CD4-positive, alpha-beta T cell treated with Interleukin-6 for 4 hours (primary cell): ENCODE data around the gene MOGAT2.
A peak's percentile ranks its signal among the peaks of the same experiment; 100 is the strongest.
"Not testable (repeated sequence)": the region's sequence is repeated elsewhere in the genome, so short reads cannot be mapped to it uniquely, and the experiment has no call there.

Experiments used
- DNase-seq: peaks from one replicate; pipeline ENCODE4 v3.0.0-alpha.2; 2020; ENCODE audit warnings: mixed read lengths

MOGAT2 gene

DNA sequence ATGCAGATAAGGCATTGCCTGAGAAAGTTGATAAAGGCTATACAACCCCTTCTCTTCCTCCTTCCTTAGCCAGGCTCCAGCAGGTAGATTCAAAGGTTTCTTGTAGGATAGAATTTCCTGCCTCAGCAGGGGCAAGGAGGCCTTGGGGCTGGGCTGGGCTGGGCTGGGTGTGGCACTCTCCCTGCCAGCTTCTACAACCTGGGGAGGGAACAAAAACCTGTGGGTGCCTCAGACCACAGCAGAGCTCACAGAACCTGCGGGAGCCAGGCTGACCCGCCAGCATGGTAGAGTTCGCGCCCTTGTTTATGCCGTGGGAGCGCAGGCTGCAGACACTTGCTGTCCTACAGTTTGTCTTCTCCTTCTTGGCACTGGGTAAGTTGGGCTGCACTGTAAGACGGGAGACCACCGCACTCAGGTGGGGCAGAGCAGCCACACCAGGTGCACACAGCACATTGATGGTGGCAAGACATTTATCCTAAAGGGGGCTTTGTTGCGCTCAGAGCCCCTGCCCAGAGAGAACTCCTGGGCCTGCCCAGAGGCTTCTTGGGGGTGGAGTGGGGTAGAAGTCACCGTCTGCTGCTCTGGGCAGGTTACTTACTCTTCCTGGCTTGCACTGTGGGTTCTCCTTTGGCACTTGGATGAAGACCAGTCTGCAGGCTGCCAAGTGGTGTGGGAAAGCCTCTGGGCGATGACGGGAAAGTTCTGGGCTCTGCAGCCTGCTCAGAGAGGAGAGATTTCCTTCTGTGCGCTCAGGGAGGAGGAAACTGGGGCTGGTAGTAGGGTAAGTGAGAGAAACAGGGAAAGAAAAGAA, at the start of gene MOGAT2:
MOGAT2 (plus strand) TSS at position 231 of the 811 bp plus-strand sequence; CDS start at position 282, 51 bp downstream.
- no peak for DNase-seq

DNA sequence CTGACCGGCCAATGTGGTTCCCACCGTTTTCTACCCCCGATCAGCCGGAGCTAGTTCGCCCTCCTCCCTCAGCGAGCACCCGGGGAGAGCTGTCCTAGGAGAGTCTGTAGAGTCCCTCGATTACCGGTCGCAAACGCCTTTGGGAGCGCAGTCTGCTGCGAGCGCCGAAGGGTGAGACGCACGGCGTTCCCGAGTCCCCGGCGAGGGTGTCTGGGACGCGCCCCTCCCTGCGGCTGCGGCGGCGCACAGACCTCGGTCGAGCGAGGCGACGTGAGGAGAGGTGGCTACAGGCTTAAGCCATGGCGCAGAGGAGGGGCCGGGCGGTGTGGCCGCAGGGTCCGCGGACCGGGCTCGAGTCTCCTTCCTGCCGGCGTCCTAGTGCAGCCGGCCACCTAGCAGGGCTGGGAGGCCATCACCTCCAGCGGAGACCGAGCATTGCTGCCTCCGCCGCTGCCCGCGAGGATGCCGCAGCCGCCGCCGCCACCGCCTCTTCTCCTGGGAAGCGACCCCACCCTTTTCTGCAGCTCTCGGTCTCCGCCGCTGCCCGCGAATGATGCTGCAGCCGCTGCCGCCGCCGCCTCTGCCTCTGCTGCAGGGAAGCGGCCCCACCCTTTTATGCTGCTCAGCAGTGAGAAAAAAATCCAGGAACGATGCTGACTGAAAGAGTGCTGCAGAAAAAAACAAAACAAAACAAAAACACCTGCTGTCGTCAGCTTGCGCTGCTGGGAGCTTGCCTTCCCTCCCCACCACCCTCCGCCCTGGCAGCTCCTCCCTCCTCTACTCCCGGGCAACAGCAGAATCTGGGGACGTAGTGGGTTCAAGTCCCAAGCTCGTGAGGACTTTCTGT, 49.0 kb upstream of the MOGAT2 start, which contains the start of gene MAP6:
MAP6 (minus strand) TSS at position 588 of the 847 bp plus-strand sequence. CDS start 669 bp downstream, outside the sequence.
- DNase-seq, result no peak

DNA sequence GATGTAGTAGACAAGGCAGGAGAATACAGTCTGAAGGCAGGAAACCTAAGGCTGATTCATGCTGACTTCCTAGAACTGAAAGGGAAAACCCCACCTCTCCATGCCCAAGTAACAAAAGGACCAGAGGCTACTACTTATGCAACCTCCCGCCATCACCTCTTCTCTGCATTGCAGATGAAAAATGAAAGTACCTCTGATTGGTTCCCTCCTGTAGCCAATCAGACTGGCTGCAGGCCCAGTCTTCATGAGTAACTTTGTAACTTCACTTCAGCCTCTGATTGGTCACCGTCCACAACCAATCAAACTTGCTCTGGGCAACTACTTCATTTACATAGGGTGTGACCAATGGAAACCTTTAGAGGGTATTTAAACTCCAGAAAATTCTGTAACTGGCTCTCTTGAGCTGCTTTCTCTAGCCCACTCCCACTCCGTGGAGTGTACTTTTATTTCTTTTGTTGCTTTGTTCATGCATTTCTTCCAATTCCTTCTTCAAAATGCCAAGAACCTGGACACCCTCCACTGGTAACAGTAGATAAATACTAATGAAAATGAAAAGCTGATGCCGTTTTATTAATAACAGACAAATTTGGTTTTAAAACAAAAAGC, 43.6 kb upstream of the MOGAT2 start:
- no peak for DNase-seq

DNA sequence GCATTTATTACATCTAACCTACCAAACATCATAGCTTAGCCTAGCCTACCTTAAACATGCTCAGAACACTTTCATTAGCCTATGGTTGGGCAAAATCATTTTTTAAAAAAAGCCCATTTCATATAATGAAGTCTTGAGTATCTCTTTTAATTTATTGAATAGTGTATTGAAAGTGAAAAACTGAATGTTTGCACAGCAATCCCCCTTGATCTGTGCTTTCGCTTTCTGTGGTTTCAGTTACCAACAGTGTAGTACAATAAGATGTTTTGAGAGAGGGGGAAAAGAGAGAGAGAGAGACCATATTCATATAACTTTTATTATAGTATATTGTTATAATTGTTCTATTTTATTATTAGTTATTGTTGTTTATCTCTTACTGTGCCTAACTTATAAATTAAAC, 40.4 kb upstream of the MOGAT2 start:
- DNase-seq, result no peak

DNA sequence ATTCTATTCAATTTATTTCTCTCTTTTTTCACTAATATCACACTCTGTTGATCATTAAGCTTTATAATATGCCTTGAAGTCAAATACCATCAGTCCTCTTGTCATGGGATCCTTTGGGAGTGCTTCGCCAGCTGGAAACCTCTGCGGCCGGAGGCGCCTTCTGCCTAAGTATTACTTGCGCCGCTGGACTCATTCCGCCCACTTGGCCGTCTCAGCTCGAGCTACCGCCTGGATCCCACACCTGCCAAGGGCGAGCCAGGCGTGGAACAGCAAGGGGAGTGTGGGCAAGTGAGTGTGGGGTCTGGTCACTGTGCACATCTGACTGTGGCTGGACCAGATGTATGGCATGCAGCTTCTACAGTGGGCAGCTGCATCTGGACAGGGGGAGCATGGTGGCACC, 39.7 kb upstream of the MOGAT2 start:
- no peak for DNase-seq

DNA sequence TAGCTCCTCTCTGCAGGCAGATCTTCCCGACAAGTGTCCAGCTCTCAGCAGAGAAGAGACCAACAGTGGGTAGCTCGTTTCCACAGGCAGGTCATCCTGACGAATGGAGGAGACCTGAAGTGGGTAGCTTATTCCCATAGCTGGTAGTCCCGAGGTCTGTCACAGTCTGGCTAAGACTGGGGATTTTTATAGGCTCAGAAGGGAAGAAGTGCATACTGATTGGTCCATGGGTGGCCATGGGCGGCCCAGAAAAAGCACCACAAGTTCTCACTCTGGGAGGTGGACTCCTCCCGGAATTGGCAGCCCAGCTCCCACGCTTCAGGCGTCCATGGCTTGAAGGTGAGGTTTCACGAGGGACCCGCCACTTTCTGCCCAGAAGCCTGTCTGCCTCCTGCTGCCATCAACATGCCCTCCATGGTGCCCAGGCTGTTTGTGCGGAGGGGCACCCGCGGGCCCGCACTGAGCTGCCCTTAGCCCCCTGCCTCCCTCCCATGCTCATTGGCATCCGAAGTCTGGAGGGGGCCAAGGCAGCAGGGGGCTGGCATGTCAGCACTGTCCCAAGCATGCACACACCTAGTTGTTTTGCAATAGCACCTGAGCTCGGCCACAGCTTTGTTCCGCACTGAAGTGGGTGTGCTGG, 38.9 kb upstream of the MOGAT2 start:
- no peak for DNase-seq

DNA sequence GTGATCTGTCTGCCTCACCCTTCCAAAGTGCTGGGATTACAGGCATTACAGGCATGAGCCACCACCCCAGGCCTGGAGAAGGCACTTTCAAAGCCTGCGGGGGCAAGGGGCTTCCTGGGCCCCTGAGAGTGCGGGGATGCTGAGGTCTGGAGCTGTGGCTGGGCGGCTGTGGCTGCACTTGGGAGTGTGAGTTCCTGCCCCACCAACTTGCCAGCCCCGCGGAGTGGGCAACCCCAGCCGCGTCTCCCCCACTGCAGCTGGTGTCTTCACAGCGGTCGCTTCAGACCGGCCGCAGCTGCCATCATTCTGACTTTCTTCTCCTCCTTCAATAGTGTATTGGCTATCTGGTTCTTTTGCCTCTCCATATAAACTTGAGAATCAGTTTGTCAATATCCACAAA, 38.1 kb upstream of the MOGAT2 start:
- DNase-seq, result no peak

DNA sequence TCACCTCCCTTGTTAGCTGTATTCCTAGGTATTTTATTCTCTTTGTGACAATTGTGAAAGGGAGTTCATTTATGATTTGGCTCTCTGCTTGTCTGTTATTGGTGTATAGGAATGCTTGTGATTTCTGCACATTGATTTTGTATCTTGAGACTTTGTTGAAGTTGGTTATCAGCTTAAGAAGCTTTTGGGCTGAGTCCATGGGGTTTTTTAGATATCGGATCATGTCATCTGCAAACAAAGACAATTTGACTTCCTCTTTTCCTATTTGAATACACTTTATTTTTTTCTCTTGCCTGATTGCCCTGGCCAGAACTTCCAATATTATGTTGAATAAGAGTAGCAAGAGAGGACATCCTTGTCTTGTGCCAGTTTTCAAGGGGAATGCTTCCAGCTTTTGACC, 33.8 kb upstream of the MOGAT2 start:
- not testable (repeated sequence) for DNase-seq

DNA sequence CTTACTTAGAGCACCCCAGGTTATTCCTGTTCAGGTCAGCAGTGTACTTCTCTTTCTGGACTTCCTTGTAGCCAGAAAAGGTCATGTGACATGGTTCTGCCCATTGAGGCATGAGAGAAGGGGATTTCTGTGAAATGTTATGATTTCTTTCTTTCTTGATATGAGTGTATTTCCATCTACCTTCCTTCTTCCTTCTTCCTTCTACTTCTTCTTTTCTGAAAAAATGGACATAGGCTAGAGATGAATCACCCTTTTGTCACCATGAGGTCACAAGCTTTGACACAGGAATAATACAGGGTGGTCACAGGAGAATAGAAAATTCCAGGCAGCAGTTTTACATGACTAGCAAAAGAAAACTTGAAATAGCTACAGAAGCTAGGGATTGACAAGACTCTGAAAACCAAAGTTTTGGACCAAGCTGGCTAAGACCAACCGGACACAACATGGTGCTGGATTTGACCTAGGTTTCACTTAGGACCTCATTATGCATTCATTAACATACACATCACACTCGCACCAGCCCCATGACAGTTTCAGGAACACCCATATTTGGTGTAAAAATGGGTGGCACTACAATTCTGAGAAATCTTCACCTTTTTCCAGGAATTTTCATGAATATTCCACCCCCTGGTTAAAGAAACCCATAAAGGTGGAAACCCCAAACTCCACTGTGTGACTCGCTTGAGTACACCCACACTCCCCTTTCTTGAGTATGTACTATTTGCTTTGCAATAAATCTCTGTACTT, 27.6 kb upstream of the MOGAT2 start:
- no peak for DNase-seq

DNA sequence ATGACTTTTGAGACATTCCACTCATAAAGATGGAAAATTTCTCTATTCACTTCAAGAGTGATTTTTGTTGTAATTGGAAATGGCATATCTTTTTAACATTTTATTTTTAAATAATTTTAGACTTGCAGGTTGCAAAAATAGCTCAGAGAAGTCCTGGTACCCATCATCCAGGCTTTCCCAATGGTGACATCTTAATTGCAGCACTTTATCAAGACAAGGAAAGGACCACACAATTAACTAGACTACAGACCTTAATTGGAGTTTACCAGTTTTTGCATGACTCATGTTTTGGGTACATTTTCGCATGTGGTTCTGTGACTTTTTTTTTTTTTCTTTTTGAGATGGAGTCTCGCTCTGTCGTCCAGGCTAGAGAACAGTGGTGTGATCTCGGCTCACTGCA, 25.8 kb upstream of the MOGAT2 start:
- no peak for DNase-seq

DNA sequence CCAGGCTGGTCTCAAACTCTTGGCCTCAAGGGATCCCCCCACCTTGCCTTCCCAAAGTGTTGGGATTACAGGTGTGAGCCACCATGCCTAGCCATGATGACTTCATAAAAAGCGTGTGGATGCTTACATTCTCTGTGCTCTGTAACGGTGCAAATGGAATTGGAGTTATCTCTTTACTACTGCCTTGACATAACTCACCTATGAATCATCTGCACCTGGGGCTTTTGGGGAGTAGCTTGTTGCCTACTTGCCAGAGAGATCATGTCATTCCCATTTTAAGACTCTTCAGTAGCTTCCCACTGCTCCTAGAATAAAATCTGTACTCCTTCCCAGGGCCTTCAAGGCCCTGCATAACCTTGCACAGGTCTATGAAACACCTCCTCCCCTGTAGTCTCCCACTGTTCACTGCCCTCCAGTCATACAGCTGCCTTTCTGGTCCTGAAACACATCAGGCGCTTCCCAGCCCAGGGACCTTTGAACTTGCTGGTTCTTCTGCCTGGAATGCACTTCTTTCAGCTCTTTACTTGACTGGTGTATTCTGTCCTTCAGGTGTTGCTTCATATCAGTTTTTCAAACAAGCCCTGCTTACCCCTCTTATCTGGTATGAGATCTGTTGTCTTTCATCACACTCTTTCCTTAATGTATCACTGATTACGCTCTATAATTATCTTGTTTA, 19.6 kb upstream of the MOGAT2 start:
- DNase-seq, result no peak

DNA sequence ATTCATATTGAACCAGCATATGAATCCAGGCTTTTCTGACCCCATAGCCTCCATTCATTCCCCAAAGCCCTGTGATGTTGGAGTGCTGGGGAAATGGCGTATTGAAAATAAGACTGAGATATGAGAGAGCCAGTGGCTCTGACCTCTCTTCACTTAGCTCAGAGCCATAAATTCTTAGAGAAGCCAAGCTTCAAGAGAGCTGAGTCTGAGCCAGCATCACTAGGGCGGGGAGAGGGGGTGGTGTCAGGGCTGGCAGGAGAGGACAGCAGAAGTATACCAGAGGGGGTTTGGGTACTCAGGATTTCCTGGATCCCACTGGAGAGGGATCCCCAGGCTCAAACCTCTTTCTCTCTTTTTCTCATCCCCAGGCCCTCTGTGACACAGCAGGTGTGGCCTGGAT, 16.7 kb upstream of the MOGAT2 start:
- no peak for DNase-seq

DNA sequence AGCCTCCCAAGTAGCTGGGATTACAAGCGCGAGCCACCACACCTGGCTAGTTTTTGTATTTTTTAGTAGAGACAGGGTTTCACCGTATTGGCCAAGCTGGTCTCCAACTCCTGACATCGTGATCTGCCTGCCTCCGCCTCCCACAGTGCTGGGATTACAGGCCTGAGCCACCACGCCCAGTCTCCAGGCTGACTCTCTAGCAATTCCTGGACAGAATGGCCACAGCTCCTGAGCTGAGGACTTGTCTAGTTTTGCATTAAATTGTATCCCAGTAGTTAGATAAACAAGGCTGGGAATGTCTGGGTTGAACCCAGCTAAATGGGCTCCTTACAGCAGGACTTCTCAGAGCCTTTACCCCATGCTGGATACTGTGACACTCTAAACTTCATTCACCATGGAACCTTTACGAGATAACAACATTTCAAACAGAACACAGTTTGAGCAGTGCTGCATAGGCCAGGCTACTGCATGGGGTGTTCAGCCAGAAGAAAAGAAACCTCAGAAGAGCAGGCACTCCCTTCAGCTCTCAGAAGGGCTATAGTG, 13.9 kb upstream of the MOGAT2 start:
- no peak for DNase-seq

DNA sequence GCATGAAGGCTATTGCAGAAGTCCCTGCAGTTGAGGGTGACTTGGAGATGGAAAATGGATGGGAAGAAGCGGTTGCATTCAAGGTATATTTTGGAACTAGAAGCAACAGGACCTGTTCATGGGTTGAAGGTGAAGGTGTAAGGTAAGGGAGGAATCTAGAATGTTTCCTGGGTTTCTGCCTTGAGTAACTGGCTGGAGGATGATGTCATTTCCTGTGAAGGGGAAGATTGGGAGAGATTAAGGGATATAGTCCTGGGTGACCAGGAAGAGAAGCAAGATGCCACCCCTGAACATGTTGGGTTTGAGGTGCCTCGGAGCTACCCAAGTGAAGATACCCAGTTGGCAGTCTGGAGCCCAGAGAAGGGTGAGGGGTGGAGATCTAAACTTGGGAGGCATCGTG, 12.1 kb upstream of the MOGAT2 start:
- no peak for DNase-seq

DNA sequence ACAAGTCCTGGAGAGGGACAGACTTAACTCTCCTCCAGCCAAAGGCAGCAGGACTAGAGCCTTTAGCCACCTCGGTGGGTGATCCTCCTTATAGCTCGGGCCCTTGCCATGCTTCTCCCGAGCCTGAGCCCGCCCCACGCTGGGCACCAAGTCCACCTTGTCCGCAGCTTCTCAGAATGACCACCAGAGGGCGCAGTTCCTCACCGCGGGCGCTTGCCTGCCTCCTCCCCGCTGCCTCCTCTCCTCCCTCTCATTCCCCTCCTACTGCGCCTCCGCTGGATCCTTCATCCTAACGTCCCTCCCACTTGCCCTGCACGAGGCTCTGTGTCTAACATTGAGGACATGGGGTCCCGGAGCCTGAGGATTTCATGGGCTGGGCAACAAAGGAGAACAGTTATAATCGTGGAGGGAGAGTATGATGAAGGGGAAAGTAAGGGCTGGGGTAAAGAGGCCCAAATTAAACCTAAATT, 11.3 kb upstream of the MOGAT2 start:
- peak; percentile 73 for DNase-seq

DNA sequence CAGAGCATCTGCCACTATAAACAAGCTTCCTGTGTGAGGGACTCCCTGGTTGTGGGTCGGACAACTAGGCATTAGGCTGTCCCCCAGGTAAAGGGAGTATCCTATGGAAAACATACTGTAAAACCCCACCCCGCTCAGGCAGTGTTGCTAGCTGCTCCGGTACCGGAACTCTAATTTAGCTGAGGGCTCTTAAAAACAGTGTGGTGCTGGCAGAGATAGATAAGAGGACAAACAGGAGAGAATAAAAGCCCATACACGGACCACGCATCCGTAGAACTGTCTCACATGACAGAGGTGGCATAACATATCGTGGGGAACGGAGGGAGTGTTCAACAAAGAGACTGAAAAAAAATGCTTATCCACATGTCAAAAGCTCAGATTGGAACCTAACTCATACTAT, 3.4 kb upstream of the MOGAT2 start:
- no peak for DNase-seq

DNA sequence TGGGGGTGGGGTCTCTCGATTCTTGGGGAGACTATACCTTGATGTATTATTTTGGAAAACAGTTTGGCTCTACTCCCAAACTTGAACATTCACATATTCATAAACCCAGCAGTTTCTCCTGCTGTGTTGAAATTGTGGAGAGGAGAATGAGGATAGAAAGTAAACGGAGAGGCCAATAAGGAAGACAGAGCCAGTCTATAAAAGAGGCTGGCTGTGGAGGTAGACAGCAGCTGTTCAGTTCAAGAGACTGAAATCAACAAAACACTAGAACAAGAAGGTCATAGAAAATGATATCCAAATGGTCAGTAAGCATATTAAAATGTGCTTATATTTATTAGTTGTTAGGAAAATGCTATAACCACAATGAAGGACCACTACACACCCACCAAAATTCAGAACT, 1.9 kb upstream of the MOGAT2 start:
- no peak for DNase-seq

DNA sequence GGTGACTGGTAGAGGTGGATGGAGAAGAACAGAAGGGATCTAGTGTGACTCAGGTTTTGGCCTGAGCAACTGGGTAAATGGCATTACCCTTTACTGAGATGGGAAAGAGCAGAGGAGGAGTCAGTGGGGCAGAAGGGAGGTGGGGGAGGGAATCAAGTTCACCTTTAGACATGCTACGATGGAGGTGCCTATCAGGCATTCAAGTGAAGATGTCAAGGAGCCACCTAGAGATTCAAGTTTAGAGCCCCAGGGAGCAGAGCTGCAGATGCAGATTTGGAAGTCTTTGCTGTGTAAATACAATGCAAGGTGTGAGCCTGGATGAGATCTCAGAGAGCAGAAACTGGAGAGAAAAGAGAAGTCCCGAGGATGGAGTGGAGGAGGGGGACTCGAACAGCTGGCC, 979 bp upstream of the MOGAT2 start:
- DNase-seq, result no peak

DNA sequence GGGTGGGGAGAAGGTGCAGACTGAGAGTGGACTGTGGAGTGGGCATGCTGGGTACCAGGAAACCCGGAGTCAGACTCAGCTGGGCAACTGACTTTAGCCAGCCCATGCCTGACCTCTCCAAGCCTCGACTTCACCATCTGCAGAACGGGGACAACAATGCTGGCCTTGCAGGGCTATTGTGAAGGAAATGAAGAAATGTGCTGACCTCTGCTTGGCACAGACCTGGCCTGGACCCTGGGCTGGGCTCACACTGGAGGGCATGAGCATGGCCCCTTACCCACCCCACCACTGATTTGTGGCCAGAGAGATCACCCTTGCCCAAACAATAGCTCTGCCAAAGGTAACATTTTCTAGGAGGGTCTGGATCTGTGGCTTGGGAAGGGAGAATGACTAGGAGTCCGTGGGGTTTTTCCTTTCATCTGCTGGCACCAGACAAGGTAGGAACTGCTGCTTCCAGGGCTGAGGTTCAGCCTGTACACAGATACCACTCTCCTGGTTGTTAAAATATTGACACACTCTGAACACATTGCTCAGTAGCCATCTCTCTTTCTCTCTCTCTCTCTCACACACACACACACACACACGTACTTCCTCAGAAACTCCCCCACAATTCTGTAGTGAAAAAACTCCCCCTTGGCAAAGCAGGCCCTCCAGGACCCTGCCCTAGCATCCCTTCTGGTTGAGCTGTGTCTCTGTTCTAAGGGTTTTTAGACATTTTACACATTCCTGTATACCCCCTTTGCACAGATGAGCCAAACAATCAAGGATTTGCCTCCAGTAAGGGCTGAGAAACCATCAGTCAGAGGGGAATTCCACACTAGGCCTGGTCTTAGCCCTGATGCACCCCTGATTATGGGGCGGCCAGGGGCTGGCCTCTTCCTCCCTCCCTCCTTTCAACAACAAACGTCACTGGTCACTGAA, 1.0 kb downstream of the MOGAT2 start:
- no peak for DNase-seq
